Suprapubic skin (tissue), 4 donors: ENCODE measurements around the gene RBMS1. TPM values are rescaled to one million over a fixed set of nuclear protein-coding genes. Genes with fewer than 3 reads are reported as not detected.

Experiments used
- DNase-seq, 2 donors: peaks; one replicate each; pipeline ENCODE4 v3.0.0-alpha.2; 2019; ENCODE audit warnings: low spot score in 2 of 2
- H3K27ac ChIP-seq: fragments of 200-600 bp; sonication (generic); one replicate; pipeline ENCODE4 v1.5.1; 2019
- H3K27me3 ChIP-seq: fragments of 200-600 bp; sonication (generic); one replicate; pipeline ENCODE4 v1.5.1; 2019
- H3K36me3 ChIP-seq: fragments of 200-600 bp; sonication (generic); one replicate; pipeline ENCODE4 v1.5.1; 2019
- H3K4me1 ChIP-seq: fragments of 200-600 bp; sonication (generic); one replicate; pipeline ENCODE4 v1.5.1; 2019
- H3K4me3 ChIP-seq: fragments of 200-600 bp; sonication (generic); one replicate; pipeline ENCODE4 v1.5.1; 2019; ENCODE audit warnings: mild to moderate bottlenecking
- H3K9me3 ChIP-seq: fragments of 200-600 bp; sonication (generic); one replicate; pipeline ENCODE4 v1.5.1; 2019
- EP300 ChIP-seq: sonication (generic); formaldehyde crosslinking; IDR thresholded peaks from one replicate; pipeline ENCODE4 v1.6.1; 2017; ENCODE audit warnings: antibody characterized with exemption
- POLR2A ChIP-seq, 2 donors: fragments of 450-650 bp; IDR thresholded peaks; one replicate each; pipeline ENCODE4 v1.6.1; 2017; ENCODE audit warnings: antibody characterized with exemption in 2 of 2, mild to moderate bottlenecking in 2 of 2, moderate library complexity in 2 of 2
- POLR2AphosphoS5 ChIP-seq, 3 donors: sonication (generic); formaldehyde crosslinking; IDR thresholded peaks; one replicate each; pipeline ENCODE4 v1.6.1; 2017; ENCODE audit warnings: antibody characterized with exemption in 3 of 3
- WGBS: methylation state at CpG from one replicate; pipeline ENCODE4 v1.1.5; 2018; 5-methylcytosine and 5-hydroxymethylcytosine counted together
- total RNA-seq, 4 donors: library from RNA; depleted of rRNA; stranded (reverse); fragments of >200 nt; gene quantifications; one replicate each; pipeline ENCODE4 v1.1.0, GENCODE V29; 2016
- TF ChIP-seq, protein P1 (sequence below), 2 donors: fragments of 200-600 bp in 1 of 2; fragments of 450-650 bp in 1 of 2; sonication (generic) in 1 of 2; IDR thresholded peaks; one replicate each; pipeline ENCODE4 v1.5.1; 2016 to 2019; ENCODE audit warnings: antibody characterized with exemption in 2 of 2, mild to moderate bottlenecking in 1 of 2, moderate library complexity in 1 of 2

RBMS1 gene
- total RNA-seq, 4 donors from 2014 or later = 55.7 to 92.2 (median 62.2) TPM

DNA sequence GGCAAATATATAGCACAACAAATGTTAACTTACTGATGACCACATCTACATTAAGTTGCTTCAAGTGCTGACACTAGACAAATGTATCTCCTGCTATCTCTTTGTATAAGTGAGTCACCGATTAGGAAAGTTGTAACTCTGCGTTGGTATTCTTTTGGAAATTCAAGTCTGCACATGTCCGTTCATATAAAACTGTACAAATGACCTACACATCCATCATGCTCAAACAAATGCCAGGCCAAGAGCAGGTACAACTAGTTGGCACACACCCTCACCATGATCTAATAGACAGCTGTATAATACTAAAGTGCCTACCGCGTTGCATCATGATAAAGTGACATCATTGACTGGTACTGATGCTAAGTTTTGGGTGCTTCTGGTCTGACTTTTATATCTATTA is 141.1 kb downstream of the RBMS1 start:
- Histone ChIP-seq H3K4me1 (peaks cover 38% of the 10 kb centered on the region), H3K4me3 (no peak overlapping the region), H3K27ac (peak overlapping the region; percentile 61), H3K36me3 (no peaks in the 10 kb centered on the region), H3K27me3 (no peaks in the 10 kb centered on the region), H3K9me3 (no peaks in the 10 kb centered on the region)
- TF ChIP-seq POLR2A (IDR thresholded peaks at IDR 0.05) (no peak), POLR2AphosphoS5 (IDR thresholded peaks at IDR 0.05) (peak in 1 of 3 donors; percentile 60)
- TF ChIP-seq, protein P1, sequence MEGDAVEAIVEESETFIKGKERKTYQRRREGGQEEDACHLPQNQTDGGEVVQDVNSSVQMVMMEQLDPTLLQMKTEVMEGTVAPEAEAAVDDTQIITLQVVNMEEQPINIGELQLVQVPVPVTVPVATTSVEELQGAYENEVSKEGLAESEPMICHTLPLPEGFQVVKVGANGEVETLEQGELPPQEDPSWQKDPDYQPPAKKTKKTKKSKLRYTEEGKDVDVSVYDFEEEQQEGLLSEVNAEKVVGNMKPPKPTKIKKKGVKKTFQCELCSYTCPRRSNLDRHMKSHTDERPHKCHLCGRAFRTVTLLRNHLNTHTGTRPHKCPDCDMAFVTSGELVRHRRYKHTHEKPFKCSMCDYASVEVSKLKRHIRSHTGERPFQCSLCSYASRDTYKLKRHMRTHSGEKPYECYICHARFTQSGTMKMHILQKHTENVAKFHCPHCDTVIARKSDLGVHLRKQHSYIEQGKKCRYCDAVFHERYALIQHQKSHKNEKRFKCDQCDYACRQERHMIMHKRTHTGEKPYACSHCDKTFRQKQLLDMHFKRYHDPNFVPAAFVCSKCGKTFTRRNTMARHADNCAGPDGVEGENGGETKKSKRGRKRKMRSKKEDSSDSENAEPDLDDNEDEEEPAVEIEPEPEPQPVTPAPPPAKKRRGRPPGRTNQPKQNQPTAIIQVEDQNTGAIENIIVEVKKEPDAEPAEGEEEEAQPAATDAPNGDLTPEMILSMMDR (IDR thresholded peaks at IDR 0.05) = no peak
- 46% methylated on average over 5 of the region's 5 CpGs for WGBS
- DNase-seq = no peak

DNA sequence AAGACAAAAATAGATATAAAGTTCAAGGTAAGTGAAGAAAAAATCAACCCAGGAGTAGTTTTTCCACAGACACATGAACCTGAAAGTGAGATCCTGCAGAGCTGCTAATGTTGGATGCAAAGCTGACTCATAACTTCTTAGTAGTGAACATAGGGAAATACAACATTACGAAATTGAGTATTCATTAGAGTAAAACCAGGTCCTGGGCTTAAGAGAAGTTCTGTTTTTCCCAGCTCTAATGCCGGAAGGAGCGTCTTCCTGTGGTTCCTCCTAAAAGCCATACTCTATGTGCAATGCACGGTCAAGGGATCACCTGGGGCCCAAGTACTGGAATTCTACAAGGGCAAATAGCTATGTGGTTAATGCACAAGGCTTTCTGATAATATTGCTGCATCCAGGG is 141.7 kb downstream of the RBMS1 start:
- no peak overlapping the region for H3K4me3 ChIP-seq
- H3K27ac ChIP-seq = peak overlapping the region; percentile 61
- 53% methylated on average over 4 of the region's 4 CpGs for WGBS
- H3K27me3 ChIP-seq = no peaks in the 10 kb centered on the region
- H3K36me3 ChIP-seq = no peaks in the 10 kb centered on the region
- peaks cover 40% of the 10 kb centered on the region for H3K4me1 ChIP-seq
- DNase-seq = no peak
- no peaks in the 10 kb centered on the region for H3K9me3 ChIP-seq
- no peak for TF ChIP-seq POLR2A (IDR thresholded peaks at IDR 0.05)
- TF ChIP-seq EP300 = no peak
- TF ChIP-seq, protein P1 (IDR thresholded peaks at IDR 0.05) = no peak
- TF ChIP-seq POLR2AphosphoS5 (IDR thresholded peaks at IDR 0.05) = no peak

GRCh38 chr2:160349306-160349705 is 144.3 kb downstream of the RBMS1 start:
- Histone ChIP-seq H3K27me3 (no peaks in the 10 kb centered on the region), H3K27ac (no peak overlapping the region), H3K9me3 (no peaks in the 10 kb centered on the region), H3K4me1 (peaks cover 50% of the 10 kb centered on the region), H3K4me3 (no peak overlapping the region), H3K36me3 (no peaks in the 10 kb centered on the region)
- no peak for DNase-seq
- WGBS = 93% methylated on average over 2 of the region's 2 CpGs
- TF ChIP-seq, protein P1 (IDR thresholded peaks at IDR 0.05) = no peak
- TF ChIP-seq EP300 (no peak), POLR2A (IDR thresholded peaks at IDR 0.05) (no peak), POLR2AphosphoS5 (IDR thresholded peaks at IDR 0.05) (no peak)

DNA sequence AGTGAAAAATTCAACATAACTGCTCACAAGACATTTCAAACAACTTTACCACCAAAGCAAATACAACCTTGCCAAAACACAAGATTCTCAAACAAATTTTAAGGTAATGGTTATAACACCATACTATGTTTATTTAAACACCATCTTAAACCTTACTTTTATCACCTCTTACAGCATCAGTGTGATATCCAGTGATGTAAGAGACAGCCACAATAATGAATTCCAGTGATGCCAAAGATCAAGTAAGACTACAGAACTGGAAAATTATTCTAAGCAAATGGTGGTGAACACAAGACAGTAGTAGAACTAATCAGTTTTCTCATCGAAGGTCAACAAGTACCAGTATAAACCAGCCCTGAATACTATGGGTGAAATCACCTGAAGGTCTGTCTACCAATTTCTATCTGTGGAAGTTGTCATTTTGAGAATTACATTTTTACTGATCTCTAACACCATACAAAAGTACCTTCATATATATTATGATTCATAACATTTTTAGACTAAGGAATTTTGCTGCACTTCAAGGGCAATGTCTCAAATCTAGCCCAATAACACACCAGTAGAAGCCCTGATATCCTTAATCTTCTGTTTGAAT is 146.2 kb downstream of the RBMS1 start:
- WGBS = 89% methylated on average over 1 of the region's 1 CpG
- no peaks in the 10 kb centered on the region for H3K9me3 ChIP-seq
- H3K27ac ChIP-seq = no peak overlapping the region
- no peaks in the 10 kb centered on the region for H3K27me3 ChIP-seq
- TF ChIP-seq, protein P1 (IDR thresholded peaks at IDR 0.05) = no peak
- TF ChIP-seq POLR2A (IDR thresholded peaks at IDR 0.05) = no peak
- DNase-seq = no peak
- no peak overlapping the region for H3K4me3 ChIP-seq
- H3K36me3 ChIP-seq = no peaks in the 10 kb centered on the region
- peaks cover 31% of the 10 kb centered on the region for H3K4me1 ChIP-seq

DNA sequence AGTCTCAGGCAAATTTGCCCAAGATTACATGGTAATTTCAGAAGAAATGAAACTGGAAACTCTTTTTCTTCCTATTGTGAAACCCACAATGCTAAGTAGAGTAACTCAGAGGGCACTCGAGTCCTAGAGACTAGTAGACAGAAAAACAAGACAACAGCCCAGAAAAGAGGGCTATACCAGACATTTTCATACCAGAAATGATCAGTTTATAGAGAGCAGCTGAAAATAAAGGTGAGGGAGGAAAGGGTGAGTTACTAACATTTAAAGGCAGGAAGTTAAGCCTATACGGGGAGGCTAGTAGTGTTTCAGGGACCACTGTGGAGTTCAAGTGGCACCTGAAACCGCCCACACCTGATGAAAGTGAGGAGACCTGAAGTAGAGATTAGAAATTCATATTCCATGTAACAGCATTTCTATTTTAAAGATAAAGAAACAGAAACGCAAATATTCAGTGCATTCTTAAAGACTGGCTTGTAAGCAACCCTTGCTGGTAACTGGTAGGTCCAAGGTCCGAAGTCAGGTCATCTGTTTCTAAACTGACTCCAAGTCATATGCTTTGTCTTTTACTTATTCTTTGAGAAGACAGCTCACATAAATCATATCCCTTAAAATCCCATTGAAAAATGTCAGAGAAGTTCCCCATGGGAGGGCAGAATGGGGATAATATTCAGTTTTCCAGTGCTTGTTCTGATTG is 148.4 kb downstream of the RBMS1 start:
- Histone ChIP-seq H3K4me1 (peaks cover 14% of the 10 kb centered on the region), H3K27me3 (no peaks in the 10 kb centered on the region), H3K36me3 (no peaks in the 10 kb centered on the region), H3K4me3 (no peak overlapping the region), H3K9me3 (no peaks in the 10 kb centered on the region), H3K27ac (no peak overlapping the region)
- TF ChIP-seq, protein P1 (IDR thresholded peaks at IDR 0.05) = no peak
- no peak for TF ChIP-seq POLR2A (IDR thresholded peaks at IDR 0.05)
- TF ChIP-seq EP300 = no peak
- TF ChIP-seq POLR2AphosphoS5 (IDR thresholded peaks at IDR 0.05) = no peak
- 86% methylated on average over 5 of the region's 5 CpGs for WGBS
- no peak for DNase-seq
